WTC11 (cell line): ENCODE data around the gene ANKRD24. TPM values are rescaled to one million over a fixed set of nuclear protein-coding genes. Genes with fewer than 3 reads are reported as not detected.

ENCODE experiments used
- ATAC-seq: fragments of 200-7000 bp; cut with Tn5 transposase; 2 replicates; pipeline ENCODE4 v1.10.0; 2021; ENCODE audit warnings: mild to moderate bottlenecking, moderate library complexity
- CTCF ChIA-PET: fragments of 300-600 bp; sonication (Branson Sonifier 250); formaldehyde crosslinking; loops from one replicate; lab custom pipeline; 2021; ENCODE audit warnings: antibody characterized with exemption; lab: Charles Lee
- POLR2A ChIA-PET: fragments of 350-600 bp; sonication (Branson Sonifier 250); formaldehyde crosslinking; loops from one replicate; lab custom pipeline; 2021; ENCODE audit warnings: antibody characterized with exemption; lab: Charles Lee
- DNase-seq: peaks from one replicate; pipeline ENCODE4 v3.0.0; 2021; ENCODE audit warnings: low spot score
- H3K27ac Mint-ChIP-seq: 2 replicates; pipeline ENCODE4 v1.8.0; 2021; ENCODE audit warnings: mixed read lengths
- H3K27me3 Mint-ChIP-seq: 2 replicates; pipeline ENCODE4 v1.8.0; 2021; ENCODE audit warnings: low read depth, mild to moderate bottlenecking, moderate library complexity, mixed read lengths
- H3K36me3 Mint-ChIP-seq: 2 replicates; pipeline ENCODE4 v1.8.0; 2021; ENCODE audit warnings: mixed read lengths
- H3K4me1 Mint-ChIP-seq: 2 replicates; pipeline ENCODE4 v1.8.0; 2022; ENCODE audit warnings: mixed read lengths
- H3K4me3 Mint-ChIP-seq: 2 replicates; pipeline ENCODE4 v1.8.0; 2021; ENCODE audit warnings: mild to moderate bottlenecking, moderate library complexity, mixed read lengths
- H3K9me3 Mint-ChIP-seq: 2 replicates; pipeline ENCODE4 v1.8.0; 2021; ENCODE audit warnings: mixed read lengths
- CBFB ChIP-seq: sonication (generic); formaldehyde crosslinking; IDR thresholded peaks from 2 replicates; pipeline ENCODE4 v1.8.1; 2022; ENCODE audit warnings: mild to moderate bottlenecking, low read depth, missing genetic modification reagents
- CREM ChIP-seq: sonication (generic); formaldehyde crosslinking; IDR thresholded peaks from 2 replicates; pipeline ENCODE4 v1.8.1; 2022; ENCODE audit warnings: mild to moderate bottlenecking, missing genetic modification reagents, moderate library complexity
- CTCF ChIP-seq: fragments of 200-600 bp; IDR thresholded peaks from 2 replicates; pipeline ENCODE4 v1.8.0; 2022; ENCODE audit warnings: antibody characterized with exemption
- ESRRA ChIP-seq: sonication (generic); formaldehyde crosslinking; IDR thresholded peaks from 2 replicates; pipeline ENCODE4 v1.8.1; 2022; ENCODE audit warnings: mild to moderate bottlenecking, missing genetic modification reagents, borderline replicate concordance
- ETV6 ChIP-seq: sonication (generic); formaldehyde crosslinking; IDR thresholded peaks from 2 replicates; pipeline ENCODE4 v1.8.1; 2022; ENCODE audit warnings: mild to moderate bottlenecking, missing genetic modification reagents
- FOXP1 ChIP-seq: sonication (generic); formaldehyde crosslinking; IDR thresholded peaks from 2 replicates; pipeline ENCODE4 v1.8.0; 2022; ENCODE audit warnings: missing genetic modification reagents, mild to moderate bottlenecking, moderate library complexity, borderline replicate concordance
- FOXP4 ChIP-seq: sonication (generic); formaldehyde crosslinking; IDR thresholded peaks from 2 replicates; pipeline ENCODE4 v1.8.0; 2022; ENCODE audit warnings: mild to moderate bottlenecking, missing genetic modification reagents
- GABPB1 ChIP-seq: sonication (generic); formaldehyde crosslinking; IDR thresholded peaks from 2 replicates; pipeline ENCODE4 v1.8.1; 2023; ENCODE audit warnings: mild to moderate bottlenecking, missing genetic modification reagents
- GTF2I ChIP-seq: fragments of 250-450 bp; sonication (Bioruptor Pico); conservative IDR thresholded peaks from 2 replicates; pipeline ENCODE4 v1.4.0; 2021; ENCODE audit warnings: mild to moderate bottlenecking
- JAZF1 ChIP-seq: fragments of 250-450 bp; sonication (Bioruptor Pico); IDR thresholded peaks from 2 replicates; pipeline ENCODE4 v1.9.0; 2021; ENCODE audit warnings: moderate library complexity, mild to moderate bottlenecking, inconsistent platforms
- NR3C1 ChIP-seq: sonication (generic); formaldehyde crosslinking; conservative IDR thresholded peaks from 2 replicates; pipeline ENCODE4 v1.8.1; 2023; ENCODE audit warnings: low read depth, mild to moderate bottlenecking, missing genetic modification reagents
- OVOL2 ChIP-seq: fragments of 250-450 bp; sonication (Bioruptor Pico); IDR thresholded peaks from 2 replicates; pipeline ENCODE4 v1.9.0; 2021; ENCODE audit warnings: mild to moderate bottlenecking, borderline replicate concordance
- SMAD3 ChIP-seq: sonication (generic); formaldehyde crosslinking; IDR thresholded peaks from 2 replicates; pipeline ENCODE4 v1.8.0; 2022; ENCODE audit warnings: missing genetic modification reagents, mild to moderate bottlenecking, borderline replicate concordance
- SP1 ChIP-seq: sonication (generic); formaldehyde crosslinking; conservative IDR thresholded peaks from 2 replicates; pipeline ENCODE4 v1.8.1; 2022; ENCODE audit warnings: missing genetic modification reagents
- TEAD1 ChIP-seq: sonication (generic); formaldehyde crosslinking; IDR thresholded peaks from 2 replicates; pipeline ENCODE4 v1.8.0; 2022; ENCODE audit warnings: mild to moderate bottlenecking, missing genetic modification reagents
- TEAD4 ChIP-seq: sonication (generic); formaldehyde crosslinking; IDR thresholded peaks from 2 replicates; pipeline ENCODE4 v1.8.0; 2022; ENCODE audit warnings: mild to moderate bottlenecking, missing genetic modification reagents
- ZMAT4 ChIP-seq: fragments of 250-450 bp; sonication (Bioruptor Pico); IDR thresholded peaks from 2 replicates; pipeline ENCODE4 v1.9.0; 2021; ENCODE audit warnings: mild to moderate bottlenecking
- ZNF138 ChIP-seq: sonication (generic); formaldehyde crosslinking; conservative IDR thresholded peaks from 2 replicates; pipeline ENCODE4 v1.8.1; 2022; ENCODE audit warnings: mild to moderate bottlenecking, moderate library complexity, missing genetic modification reagents
- ZNF512 ChIP-seq: sonication (generic); formaldehyde crosslinking; IDR thresholded peaks from 2 replicates; pipeline ENCODE4 v1.8.1; 2022; ENCODE audit warnings: missing genetic modification reagents, borderline replicate concordance
- total RNA-seq: library from RNA; stranded (reverse); gene quantifications from 3 replicates; pipeline ENCODE4 v1.2.3, GENCODE V29; 2021
- TF ChIP-seq, protein P1 (sequence below): sonication (generic); formaldehyde crosslinking; IDR thresholded peaks from 2 replicates; pipeline ENCODE4 v1.8.0; 2022; ENCODE audit warnings: mild to moderate bottlenecking, missing genetic modification reagents
- TF ChIP-seq, protein P2 (sequence below): sonication (generic); formaldehyde crosslinking; IDR thresholded peaks from 2 replicates; pipeline ENCODE4 v1.8.0; 2022; ENCODE audit warnings: mild to moderate bottlenecking, missing genetic modification reagents
- TF ChIP-seq, protein P3 (sequence below): fragments of 250-450 bp; sonication (Bioruptor Pico); conservative IDR thresholded peaks from 2 replicates; pipeline ENCODE4 v1.9.0; 2021; ENCODE audit warnings: mild to moderate bottlenecking
- TF ChIP-seq, protein P4 (sequence below): sonication (generic); formaldehyde crosslinking; IDR thresholded peaks from 2 replicates; pipeline ENCODE4 v1.8.1; 2022; ENCODE audit warnings: low read depth, mild to moderate bottlenecking, moderate library complexity, missing genetic modification reagents, borderline replicate concordance

Gene ANKRD24
- total RNA-seq, 1 experiment from 2014 or later: 11.3 TPM

DNA sequence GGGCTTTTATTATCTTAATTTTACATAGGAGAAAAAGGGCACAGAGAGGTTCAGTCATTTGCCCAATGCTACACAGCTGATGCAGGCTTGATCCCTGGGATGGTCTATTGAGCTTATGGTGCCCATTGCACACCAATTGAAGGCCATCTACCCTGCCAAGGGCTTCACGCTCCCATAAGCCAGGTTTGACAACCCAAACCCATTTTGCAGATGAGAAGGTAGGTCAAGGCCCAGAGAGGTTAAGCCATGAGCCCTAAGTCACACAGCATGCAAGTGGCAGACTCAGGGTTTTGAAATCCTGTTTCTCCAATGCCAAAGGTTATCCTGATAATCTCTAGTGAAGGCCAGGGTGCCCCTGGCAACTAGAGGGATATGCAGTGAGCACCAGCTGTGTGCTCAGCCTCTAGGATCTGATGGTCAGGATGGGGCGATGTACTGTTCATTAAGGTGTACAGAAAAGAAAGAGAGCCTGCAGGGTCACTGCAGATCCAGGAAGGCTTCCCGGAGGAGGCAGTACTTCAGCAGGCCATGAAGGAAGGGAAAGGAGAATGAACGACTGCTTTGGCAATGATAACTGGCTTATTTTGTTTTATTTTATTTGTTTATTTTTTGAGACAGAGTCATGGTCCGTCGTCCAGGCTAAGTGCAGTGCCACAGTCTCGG is 20.9 kb upstream of the ANKRD24 start (continued):
- TF ChIP-seq CBFB: no peak
- no peak for TF ChIP-seq FOXP1 (CRISPR knock-in tag)
- no peak for TF ChIP-seq GTF2I (CRISPR knock-in tag)
- TF ChIP-seq, protein P1, sequence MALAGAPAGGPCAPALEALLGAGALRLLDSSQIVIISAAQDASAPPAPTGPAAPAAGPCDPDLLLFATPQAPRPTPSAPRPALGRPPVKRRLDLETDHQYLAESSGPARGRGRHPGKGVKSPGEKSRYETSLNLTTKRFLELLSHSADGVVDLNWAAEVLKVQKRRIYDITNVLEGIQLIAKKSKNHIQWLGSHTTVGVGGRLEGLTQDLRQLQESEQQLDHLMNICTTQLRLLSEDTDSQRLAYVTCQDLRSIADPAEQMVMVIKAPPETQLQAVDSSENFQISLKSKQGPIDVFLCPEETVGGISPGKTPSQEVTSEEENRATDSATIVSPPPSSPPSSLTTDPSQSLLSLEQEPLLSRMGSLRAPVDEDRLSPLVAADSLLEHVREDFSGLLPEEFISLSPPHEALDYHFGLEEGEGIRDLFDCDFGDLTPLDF (CRISPR knock-in tag): no peak
- TF ChIP-seq, protein P2, sequence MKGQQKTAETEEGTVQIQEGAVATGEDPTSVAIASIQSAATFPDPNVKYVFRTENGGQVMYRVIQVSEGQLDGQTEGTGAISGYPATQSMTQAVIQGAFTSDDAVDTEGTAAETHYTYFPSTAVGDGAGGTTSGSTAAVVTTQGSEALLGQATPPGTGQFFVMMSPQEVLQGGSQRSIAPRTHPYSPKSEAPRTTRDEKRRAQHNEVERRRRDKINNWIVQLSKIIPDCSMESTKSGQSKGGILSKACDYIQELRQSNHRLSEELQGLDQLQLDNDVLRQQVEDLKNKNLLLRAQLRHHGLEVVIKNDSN: no peak
- TF ChIP-seq ESRRA (CRISPR knock-in tag): no peak
- TF ChIP-seq CREM (CRISPR knock-in tag): no peak
- TF ChIP-seq NR3C1 (CRISPR knock-in tag): no peak

GRCh38 chr19:4164262-4164661 is 18.2 kb upstream of the ANKRD24 start:
- POLR2A ChIA-PET: no interaction called here
- Mint-ChIP-seq H3K27me3 (peaks cover 20% of the 10 kb centered on the region), H3K9me3 (no peaks in the 10 kb centered on the region), H3K36me3 (no peaks in the 10 kb centered on the region), H3K27ac (no peak overlapping the region), H3K4me1 (no peaks in the 10 kb centered on the region), H3K4me3 (no peak overlapping the region)
- DNase-seq (no peak), ATAC-seq (no peak)
- no peak for TF ChIP-seq SP1 (CRISPR knock-in tag)
- TF ChIP-seq ZMAT4 (CRISPR knock-in tag): no peak
- TF ChIP-seq FOXP4 (CRISPR knock-in tag): no peak
- no peak for TF ChIP-seq JAZF1 (CRISPR knock-in tag)
- no peak for TF ChIP-seq ETV6 (CRISPR knock-in tag)
- TF ChIP-seq, protein P3, sequence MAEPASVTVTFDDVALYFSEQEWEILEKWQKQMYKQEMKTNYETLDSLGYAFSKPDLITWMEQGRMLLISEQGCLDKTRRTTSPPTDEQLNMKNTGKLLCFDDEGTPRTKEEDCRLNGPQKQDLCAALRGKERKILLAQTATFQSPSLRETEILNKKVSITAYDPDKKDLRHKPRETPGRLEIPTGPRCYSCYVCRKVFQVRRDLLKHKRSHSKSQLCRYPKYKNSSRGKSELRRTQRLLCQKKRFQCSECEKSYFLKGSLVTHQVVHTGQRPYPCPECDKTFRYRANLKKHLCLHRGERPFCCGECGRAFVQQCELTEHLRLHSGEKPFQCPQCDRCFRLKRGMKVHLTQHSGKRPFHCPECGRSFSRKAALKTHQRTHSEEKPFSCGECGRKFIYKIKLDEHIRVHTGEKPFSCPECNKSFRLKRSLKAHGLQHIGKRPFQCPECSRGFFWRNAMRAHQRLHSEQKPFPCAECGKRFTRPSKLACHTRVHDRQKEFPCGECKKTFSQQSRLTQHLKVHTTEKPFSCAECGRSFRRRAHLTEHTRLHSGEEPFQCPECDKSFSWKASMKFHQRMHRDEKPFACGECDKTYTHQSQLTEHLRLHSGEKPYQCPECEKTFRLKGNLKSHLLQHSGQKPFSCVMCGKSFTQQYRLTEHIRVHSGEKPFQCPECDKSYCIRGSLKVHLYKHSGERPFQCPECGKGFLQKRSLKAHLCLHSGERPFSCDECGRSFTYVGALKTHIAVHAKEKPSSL (CRISPR knock-in tag): no peak
- TF ChIP-seq OVOL2: no peak
- CTCF ChIA-PET: interaction anchor here (0.5 to 6.2 kb wide), 5 partner anchors 22 to 664 kb away, joined by 3 to 57 read pairs (median 5); no protein-coding TSS in a partner anchor

DNA sequence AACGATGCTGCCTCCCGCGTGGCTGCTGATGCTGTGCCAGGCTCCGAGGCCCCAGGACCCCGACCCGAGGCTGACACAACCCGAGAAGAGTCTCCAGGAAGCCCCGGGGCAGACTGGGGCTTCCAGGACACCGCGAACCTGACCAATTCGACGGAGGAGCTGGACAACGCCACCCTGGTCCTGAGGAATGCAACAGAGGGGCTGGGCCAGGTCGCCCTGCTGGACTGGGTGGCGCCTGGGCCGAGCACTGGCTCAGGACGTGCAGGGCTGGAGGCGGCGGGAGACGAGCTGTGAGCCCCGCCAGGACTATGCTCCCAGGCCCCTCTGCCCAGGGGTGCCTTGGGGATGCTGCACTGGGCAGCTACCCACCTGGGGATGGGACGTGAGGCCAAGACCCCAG is 10.8 kb upstream of the ANKRD24 start:
- no peak overlapping the region for H3K4me3 Mint-ChIP-seq
- TF ChIP-seq, protein P4, sequence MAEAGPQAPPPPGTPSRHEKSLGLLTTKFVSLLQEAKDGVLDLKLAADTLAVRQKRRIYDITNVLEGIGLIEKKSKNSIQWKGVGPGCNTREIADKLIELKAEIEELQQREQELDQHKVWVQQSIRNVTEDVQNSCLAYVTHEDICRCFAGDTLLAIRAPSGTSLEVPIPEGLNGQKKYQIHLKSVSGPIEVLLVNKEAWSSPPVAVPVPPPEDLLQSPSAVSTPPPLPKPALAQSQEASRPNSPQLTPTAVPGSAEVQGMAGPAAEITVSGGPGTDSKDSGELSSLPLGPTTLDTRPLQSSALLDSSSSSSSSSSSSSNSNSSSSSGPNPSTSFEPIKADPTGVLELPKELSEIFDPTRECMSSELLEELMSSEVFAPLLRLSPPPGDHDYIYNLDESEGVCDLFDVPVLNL (CRISPR knock-in tag): no peak
- TF ChIP-seq ZNF138 (CRISPR knock-in tag) (no peak), ZNF512 (CRISPR knock-in tag) (no peak), FOXP1 (CRISPR knock-in tag) (no peak), TEAD4 (CRISPR knock-in tag) (no peak), SMAD3 (CRISPR knock-in tag) (no peak), CTCF (no peak), GABPB1 (CRISPR knock-in tag) (no peak), TEAD1 (CRISPR knock-in tag) (no peak)

More for the DNA sequence above, 10.8 kb upstream of the ANKRD24 start:
- no peaks in the 10 kb centered on the region for H3K36me3 Mint-ChIP-seq
- H3K27ac Mint-ChIP-seq: no peak overlapping the region
- CTCF ChIA-PET: interaction anchor here (1.7 kb wide), 1 partner anchor 32 kb away, joined by 8 read pairs; no protein-coding TSS in a partner anchor
- POLR2A ChIA-PET: no interaction called here
- H3K27me3 Mint-ChIP-seq: peaks cover 26% of the 10 kb centered on the region
- ATAC-seq (no peak), DNase-seq (no peak)
- no peaks in the 10 kb centered on the region for H3K9me3 Mint-ChIP-seq
- no peaks in the 10 kb centered on the region for H3K4me1 Mint-ChIP-seq
